Esophagus (tissue), 2 donors: ENCODE data around the gene RRN3. TPM values are rescaled to one million over a fixed set of nuclear protein-coding genes. Genes with fewer than 3 reads are reported as not detected.
"Not testable (repeated sequence)": the region's sequence is repeated elsewhere in the genome, so short reads cannot be mapped to it uniquely, and the experiment has no call there.

Experiments
- H3K27ac ChIP-seq, 2 donors: one replicate each; pipeline ENCODE4 v1.5.1; 2013; ENCODE audit warnings: low read depth in 2 of 2, mild to moderate bottlenecking in 2 of 2, inconsistent platforms in 1 of 2, low read length in 1 of 2, moderate library complexity in 1 of 2
- H3K27me3 ChIP-seq, 2 donors: one replicate each; pipeline ENCODE4 v1.6.1; 2013; ENCODE audit warnings: low read length in 2 of 2, control low read depth in 1 of 2, mild to moderate bottlenecking in 1 of 2; ENCODE audit not compliant: insufficient read depth in 2 of 2, control insufficient read depth in 1 of 2
- H3K36me3 ChIP-seq, 2 donors: one replicate each; pipeline ENCODE4 v1.6.1; 2013; ENCODE audit warnings: low read length in 1 of 2; ENCODE audit not compliant: control insufficient read depth in 2 of 2, insufficient read depth in 2 of 2
- H3K4me1 ChIP-seq, 2 donors: one replicate each; pipeline ENCODE4 v1.6.1; 2013; ENCODE audit warnings: low read length in 1 of 2; ENCODE audit not compliant: control insufficient read depth in 2 of 2, insufficient read depth in 2 of 2
- H3K4me3 ChIP-seq, 2 donors: one replicate each; pipeline ENCODE4 v1.5.1; 2013; ENCODE audit warnings: low read length in 2 of 2, mild to moderate bottlenecking in 2 of 2, low read depth in 1 of 2, moderate library complexity in 1 of 2
- H3K9me3 ChIP-seq, 2 donors: one replicate each; pipeline ENCODE4 v1.6.1; 2013; ENCODE audit warnings: mild to moderate bottlenecking in 2 of 2, low read depth in 1 of 2, low read length in 1 of 2, moderate library complexity in 1 of 2; ENCODE audit not compliant: control insufficient read depth in 2 of 2, insufficient read depth in 1 of 2
- WGBS, 2 donors: extraction: QIAGEN DNeasy Blood & Tissue Kit; methylation state at CpG; one replicate each; pipeline ENCODE4 v1.1.7; 2013; 5-methylcytosine and 5-hydroxymethylcytosine counted together
- polyA plus RNA-seq, 2 donors: library from polyadenylated mRNA; stranded (reverse); fragments of 200-250 nt; gene quantifications; one replicate each; pipeline ENCODE4 v1.2.3, GENCODE V29; 2013
- donor health status: healthy with polysubstance abuse.
- donor health status: Bipolar disorder and iron deficiency.

Gene RRN3
- polyA plus RNA-seq, 2 donors = 6.1 to 9.7 TPM

DNA sequence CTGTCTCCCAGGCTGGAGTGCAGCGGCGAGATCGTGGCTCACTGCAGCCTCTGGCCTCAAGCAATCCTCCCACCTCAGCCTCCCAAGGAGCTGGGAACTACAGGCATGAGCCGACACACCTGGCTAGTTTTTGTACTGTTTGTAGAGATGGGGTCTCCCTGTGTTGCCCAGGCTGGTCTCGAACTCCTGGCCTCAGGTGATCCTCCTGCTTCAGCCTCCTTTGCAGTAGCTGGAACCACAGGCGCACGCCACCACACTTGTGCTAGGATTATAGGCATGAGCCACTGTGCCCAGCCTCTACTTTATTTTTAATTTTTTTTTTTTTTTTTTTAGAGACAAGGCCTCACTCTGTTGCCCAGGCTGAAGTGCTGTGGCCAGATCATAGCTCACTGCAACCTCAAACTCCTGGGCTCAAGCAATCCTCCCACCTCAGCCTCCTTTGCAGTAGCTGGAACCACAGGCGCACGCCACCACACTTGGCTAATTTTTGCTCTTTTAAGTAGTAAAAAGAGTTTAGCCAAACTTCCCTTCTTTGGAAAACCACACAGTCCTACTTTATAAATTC is 42.6 kb downstream of the RRN3 start:
- Histone ChIP-seq H3K27ac (no peak overlapping the region), H3K4me1 (peaks cover 0 to 3% of the 10 kb centered on the region in 2 donors), H3K36me3 (peaks cover 0 to 7% of the 10 kb centered on the region in 2 donors), H3K4me3 (no peak overlapping the region), H3K27me3 (no peaks in the 10 kb centered on the region), H3K9me3 (no peaks in the 10 kb centered on the region)
- 96 to 97% methylated on average over 9 of the region's 9 CpGs for WGBS, 2 donors

DNA sequence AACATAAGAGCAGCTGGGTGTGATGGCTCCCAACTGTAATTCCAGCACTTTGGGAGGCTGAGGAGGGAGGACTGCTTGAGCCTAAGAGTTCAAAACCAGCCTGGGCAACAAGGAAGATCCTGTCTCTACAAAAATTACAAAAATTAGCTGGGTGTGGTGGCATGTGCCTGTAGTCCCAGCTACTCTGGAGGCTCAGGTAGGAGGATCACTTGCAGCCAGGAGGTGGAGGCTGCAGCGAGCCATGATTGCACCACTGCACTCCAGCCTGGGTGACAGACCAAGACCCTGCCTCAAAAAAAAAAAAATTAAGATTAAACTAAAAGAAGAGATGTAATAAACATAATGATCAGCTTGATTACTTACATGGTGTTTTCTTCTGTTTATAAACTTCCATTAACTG is 43.6 kb downstream of the RRN3 start:
- not testable (repeated sequence) for H3K27ac ChIP-seq

DNA sequence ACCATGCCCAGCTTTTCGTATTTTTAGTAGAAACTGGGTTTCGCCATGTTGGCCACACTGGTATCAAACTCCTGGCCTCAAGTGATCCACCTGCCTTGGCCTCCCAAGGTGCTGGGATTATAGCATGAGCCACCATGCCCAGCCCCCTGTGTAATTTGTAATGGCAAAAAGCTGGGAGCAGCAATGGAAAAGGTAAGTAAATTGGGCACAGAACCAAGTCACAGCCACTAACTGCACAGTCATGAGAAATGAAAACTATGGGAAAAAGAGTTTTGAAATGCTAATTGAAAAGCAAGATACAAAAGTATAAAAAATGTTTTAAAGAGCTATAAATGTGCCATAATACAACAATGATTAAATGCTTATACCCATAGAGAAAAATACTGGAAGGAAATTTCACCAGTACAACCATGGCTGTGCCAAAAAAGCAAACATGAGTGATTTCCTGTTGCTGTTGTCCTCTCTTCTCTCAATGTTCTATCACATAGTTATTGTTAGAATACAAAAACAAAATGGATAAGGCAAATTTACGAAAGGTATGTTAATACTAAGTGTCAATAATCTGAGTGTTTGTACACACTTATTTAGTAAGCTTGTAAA is 44.4 kb downstream of the RRN3 start:
- H3K4me1 ChIP-seq = no peaks in the 10 kb centered on the region
- WGBS, 2 donors = 92 to 94% methylated on average over 3 of the region's 3 CpGs
- H3K9me3 ChIP-seq = no peaks in the 10 kb centered on the region
- peaks cover 0 to 11% of the 10 kb centered on the region in 2 donors for H3K36me3 ChIP-seq
- no peak overlapping the region for H3K27ac ChIP-seq
- H3K27me3 ChIP-seq = no peaks in the 10 kb centered on the region
- no peak overlapping the region for H3K4me3 ChIP-seq

More for the DNA sequence above, 43.6 kb downstream of the RRN3 start:
- H3K9me3 ChIP-seq, H3K27me3 ChIP-seq, H3K4me1 ChIP-seq, H3K4me3 ChIP-seq: not testable (repeated sequence)
- peaks cover 0 to 11% of the 10 kb centered on the region in 2 donors for H3K36me3 ChIP-seq
- 91 to 98% methylated on average over 1 of the region's 1 CpG for WGBS, 2 donors

DNA sequence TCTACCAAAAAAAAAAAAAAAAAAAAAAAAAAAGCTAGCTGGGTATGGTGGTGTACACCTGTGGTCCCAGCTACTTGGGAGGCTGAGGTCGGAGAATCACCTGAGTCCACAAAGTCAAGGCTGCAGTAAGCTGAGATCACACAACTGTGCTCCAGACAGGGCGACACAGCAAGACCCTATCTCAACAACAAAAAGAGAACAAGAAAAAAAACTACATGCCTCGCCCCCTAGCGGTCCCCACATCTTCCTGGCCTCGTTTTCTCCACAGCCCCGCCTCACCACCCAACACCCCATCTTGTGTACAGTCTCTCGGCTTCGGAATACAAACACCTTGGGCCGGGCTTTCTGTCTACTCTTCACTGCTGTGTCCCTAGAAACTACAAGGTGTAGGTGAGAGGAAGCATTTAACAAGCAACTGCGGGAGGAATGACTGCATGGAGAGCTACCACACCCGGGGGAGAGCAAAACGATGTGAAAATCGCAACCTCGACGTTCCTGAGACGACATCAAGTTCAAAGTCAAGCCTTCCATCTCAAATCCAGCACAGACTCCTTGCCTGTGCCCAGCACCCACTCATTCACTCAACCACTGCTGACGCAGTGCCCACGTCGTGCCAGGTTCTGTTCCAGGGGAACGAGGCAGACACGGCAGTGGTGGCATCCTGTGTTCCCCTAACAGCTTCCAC is 47.2 kb downstream of the RRN3 start:
- H3K9me3 ChIP-seq = no peaks in the 10 kb centered on the region
- WGBS, 2 donors = 94 to 95% methylated on average over 21 of the region's 21 CpGs
- no peaks in the 10 kb centered on the region for H3K27me3 ChIP-seq
- H3K4me3 ChIP-seq = no peak overlapping the region
- no peak overlapping the region for H3K27ac ChIP-seq
- peaks cover 0 to 11% of the 10 kb centered on the region in 2 donors for H3K36me3 ChIP-seq
- H3K4me1 ChIP-seq = no peaks in the 10 kb centered on the region

DNA sequence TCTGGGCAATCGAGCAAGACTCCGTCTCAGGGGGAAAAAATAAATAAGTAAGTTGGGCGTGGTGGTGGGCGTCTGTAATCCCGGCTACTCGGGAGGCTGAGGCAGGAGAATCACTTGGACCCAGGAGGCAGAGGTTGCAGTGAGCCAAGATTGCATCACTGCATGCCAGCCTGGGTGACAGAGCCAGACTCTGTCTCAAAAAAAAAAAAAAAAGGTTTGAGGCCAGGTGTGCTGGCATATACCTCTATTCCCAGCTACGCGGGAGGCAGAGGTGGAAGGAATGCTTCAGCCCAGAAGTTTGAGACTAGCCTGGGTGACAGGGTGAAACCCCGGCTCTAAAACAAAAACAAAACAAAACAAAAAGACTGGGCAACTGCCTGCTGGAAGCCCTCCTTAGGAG is 48.8 kb downstream of the RRN3 start:
- not testable (repeated sequence) for H3K27me3 ChIP-seq, H3K9me3 ChIP-seq, H3K27ac ChIP-seq, H3K4me3 ChIP-seq, H3K4me1 ChIP-seq
- H3K36me3 ChIP-seq = peaks cover 3 to 17% of the 10 kb centered on the region in 2 donors
- whole genome bisulfite sequencing, 2 donors = 63 to 64% methylated on average over 9 of the region's 9 CpGs

- Histone ChIP-seq H3K9me3 (no peaks in the 10 kb centered on the region), H3K36me3 (peaks cover 8 to 23% of the 10 kb centered on the region in 2 donors), H3K4me3 (no peak overlapping the region), H3K4me1 (peaks cover 0 to 2% of the 10 kb centered on the region in 2 donors), H3K27me3 (no peaks in the 10 kb centered on the region), H3K27ac (no peak overlapping the region)
- 91 to 92% methylated on average over 11 of the region's 11 CpGs for WGBS, 2 donors
Observed at GRCh38 chr16:15044286-15044685, 49.8 kb downstream of the RRN3 start.

DNA sequence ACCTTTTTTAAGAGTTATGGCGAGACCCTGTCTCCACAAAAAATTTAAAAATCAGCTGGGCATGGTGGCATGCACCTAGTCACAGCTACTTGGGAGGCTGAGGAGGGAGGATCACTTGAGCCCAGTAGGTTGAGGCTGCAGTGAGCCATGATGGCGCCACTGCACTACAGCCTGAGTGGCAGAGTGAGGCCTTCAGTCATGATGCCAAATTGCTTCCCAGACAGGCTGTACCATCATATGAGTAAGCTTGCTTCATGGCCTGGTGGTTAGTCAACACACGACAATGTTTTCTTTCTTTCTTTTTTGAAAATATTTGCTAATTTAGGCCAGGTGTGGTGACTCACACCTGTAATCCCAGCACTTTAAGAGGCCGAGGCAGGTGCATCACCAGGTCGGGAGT is 50.7 kb downstream of the RRN3 start:
- Histone ChIP-seq H3K27ac (no peak overlapping the region), H3K4me1 (peaks cover 0 to 2% of the 10 kb centered on the region in 2 donors), H3K36me3 (peaks cover 13 to 28% of the 10 kb centered on the region in 2 donors), H3K4me3 (no peak overlapping the region), H3K27me3 (no peaks in the 10 kb centered on the region), H3K9me3 (no peaks in the 10 kb centered on the region)
- WGBS, 2 donors = 76 to 88% methylated on average over 5 of the region's 5 CpGs

DNA sequence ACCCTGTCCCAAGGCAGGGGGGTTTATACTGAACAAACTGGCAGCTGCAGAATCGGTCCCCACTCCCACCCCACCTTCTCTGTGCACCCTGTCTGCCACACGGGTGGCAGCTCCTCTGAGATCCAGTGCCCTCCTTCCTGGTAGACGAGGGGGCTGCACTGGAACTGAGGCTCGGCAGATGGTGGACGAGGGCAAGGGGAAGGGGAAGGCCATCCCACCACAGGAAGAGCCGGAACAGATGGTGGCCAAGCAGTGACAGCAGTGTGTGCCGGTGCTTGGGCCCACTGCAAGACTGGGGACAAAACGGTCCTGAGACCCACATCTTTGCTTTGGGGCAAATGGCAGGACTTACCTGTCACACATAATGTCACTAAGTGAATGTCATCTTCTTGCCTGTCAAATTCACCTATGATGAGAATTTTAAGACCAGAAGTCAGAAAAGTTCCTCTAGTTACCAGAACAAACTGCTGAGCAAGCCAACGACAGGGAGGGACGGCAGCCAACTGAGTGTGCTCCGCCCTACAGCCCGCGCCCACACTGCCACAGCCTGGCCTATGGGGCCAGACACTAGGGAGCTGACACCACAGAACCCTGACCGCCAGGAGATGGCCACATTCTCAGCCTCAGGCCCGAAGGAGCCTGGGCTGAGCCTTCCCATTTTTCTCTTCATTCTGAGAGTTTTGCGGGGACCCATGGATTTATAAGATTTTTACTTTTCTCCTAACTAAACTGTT is 52.6 kb downstream of the RRN3 start:
- no peaks in the 10 kb centered on the region for H3K9me3 ChIP-seq
- peaks cover 0 to 2% of the 10 kb centered on the region in 2 donors for H3K4me1 ChIP-seq
- WGBS, 2 donors = 47 to 53% methylated on average over 16 of the region's 16 CpGs
- no peak overlapping the region for H3K4me3 ChIP-seq
- H3K27ac ChIP-seq = no peak overlapping the region
- H3K36me3 ChIP-seq = peaks cover 13 to 28% of the 10 kb centered on the region in 2 donors
- H3K27me3 ChIP-seq = no peaks in the 10 kb centered on the region

DNA sequence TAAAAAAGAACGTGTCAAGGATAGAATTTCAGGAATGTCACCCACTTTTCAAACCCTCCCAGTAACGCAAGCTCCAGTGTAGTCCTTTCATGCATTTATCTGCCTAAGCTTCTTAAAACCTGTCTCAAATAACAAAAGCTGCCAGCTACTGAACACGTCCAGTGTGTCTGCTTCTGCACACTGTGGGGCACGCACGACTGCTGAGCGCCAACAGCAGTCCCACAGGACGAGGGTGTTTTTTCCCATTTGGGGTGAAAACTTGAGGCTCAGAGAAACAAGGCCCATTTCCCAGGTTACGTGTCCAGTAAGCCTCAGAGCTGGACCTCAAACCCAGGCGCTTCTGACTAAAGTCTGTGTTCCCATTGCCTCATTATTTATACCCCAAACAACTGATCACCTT is 55.4 kb downstream of the RRN3 start:
- H3K4me1 ChIP-seq = peaks cover 0 to 2% of the 10 kb centered on the region in 2 donors
- H3K36me3 ChIP-seq = peaks cover 29 to 44% of the 10 kb centered on the region in 2 donors
- H3K4me3 ChIP-seq = no peak overlapping the region
- no peak overlapping the region for H3K27ac ChIP-seq
- WGBS, 2 donors = 86 to 89% methylated on average over 9 of the region's 9 CpGs
- no peaks in the 10 kb centered on the region for H3K9me3 ChIP-seq
- H3K27me3 ChIP-seq = no peaks in the 10 kb centered on the region
